AG04449 (cell line): ENCODE data around the gene ACOX2.

Experiments used
- CTCF ChIA-PET: fragments of 350-600 bp; formaldehyde crosslinking; extraction: SDS; loops from one replicate; lab custom pipeline; 2021; ENCODE audit warnings: antibody characterized with exemption; lab: Yijun Ruan, JAX
- POLR2A ChIA-PET: fragments of 400-600, 350-600 bp; formaldehyde crosslinking; extraction: SDS; loops from one replicate; lab custom pipeline; 2020; ENCODE audit warnings: antibody characterized with exemption, inconsistent platforms; lab: Yijun Ruan, JAX
- DNase-seq: peaks from one replicate; pipeline ENCODE4 v3.0.0-alpha.2; 2010; ENCODE audit warnings: low read depth, low spot score
- H3K4me3 ChIP-seq: 2 replicates; pipeline ENCODE4 v1.5.1; 2011; ENCODE audit warnings: low read depth, mild to moderate bottlenecking, control low read depth, low read length
- TF ChIP-seq, protein P1 (sequence below): IDR thresholded peaks from one replicate; pipeline ENCODE4 v1.5.1; 2011; ENCODE audit warnings: mild to moderate bottlenecking, moderate library complexity, low read length, control low read depth, inconsistent platforms; ENCODE audit not compliant: insufficient read depth; ENCODE audit errors: missing control alignments

Gene ACOX2

GRCh38 chr3:58580826-58581327 is 43.9 kb upstream of the ACOX2 start:
- ChIA-PET CTCF (interaction anchor here (13.7 to 24.4 kb wide), 2 partner anchors 13 to 53 kb away, joined by 160 to 646 read pairs; no protein-coding TSS in a partner anchor), POLR2A (no interaction called here)
- DNase-seq, result no peak
- no peak overlapping the region for H3K4me3 ChIP-seq
- TF ChIP-seq, protein P1, sequence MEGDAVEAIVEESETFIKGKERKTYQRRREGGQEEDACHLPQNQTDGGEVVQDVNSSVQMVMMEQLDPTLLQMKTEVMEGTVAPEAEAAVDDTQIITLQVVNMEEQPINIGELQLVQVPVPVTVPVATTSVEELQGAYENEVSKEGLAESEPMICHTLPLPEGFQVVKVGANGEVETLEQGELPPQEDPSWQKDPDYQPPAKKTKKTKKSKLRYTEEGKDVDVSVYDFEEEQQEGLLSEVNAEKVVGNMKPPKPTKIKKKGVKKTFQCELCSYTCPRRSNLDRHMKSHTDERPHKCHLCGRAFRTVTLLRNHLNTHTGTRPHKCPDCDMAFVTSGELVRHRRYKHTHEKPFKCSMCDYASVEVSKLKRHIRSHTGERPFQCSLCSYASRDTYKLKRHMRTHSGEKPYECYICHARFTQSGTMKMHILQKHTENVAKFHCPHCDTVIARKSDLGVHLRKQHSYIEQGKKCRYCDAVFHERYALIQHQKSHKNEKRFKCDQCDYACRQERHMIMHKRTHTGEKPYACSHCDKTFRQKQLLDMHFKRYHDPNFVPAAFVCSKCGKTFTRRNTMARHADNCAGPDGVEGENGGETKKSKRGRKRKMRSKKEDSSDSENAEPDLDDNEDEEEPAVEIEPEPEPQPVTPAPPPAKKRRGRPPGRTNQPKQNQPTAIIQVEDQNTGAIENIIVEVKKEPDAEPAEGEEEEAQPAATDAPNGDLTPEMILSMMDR, result no peak

- DNase-seq, result no peak
- TF ChIP-seq, protein P1, result no peak
Measured at GRCh38 chr3:58578873-58579272, 41.9 kb upstream of the ACOX2 start.

GRCh38 chr3:58577269-58577821 is 40.4 kb upstream of the ACOX2 start, which contains the start of gene FAM107A:
Gene FAM107A, minus strand, starts transcription at chr3:58577391. Its CDS starts 7,531 bp downstream, at chr3:58569860.
- ChIA-PET CTCF (interaction anchor here (1.2 to 24.4 kb wide), 4 partner anchors 9 to 57 kb away, joined by 3 to 646 read pairs (median 82); no protein-coding TSS in a partner anchor), POLR2A (no interaction called here)
- no peak within 1 kb of the TSS for H3K4me3 ChIP-seq
- no peak for DNase-seq
- TF ChIP-seq, protein P1, result peak; percentile 22

More at GRCh38 chr3:58578873-58579272, 41.9 kb upstream of the ACOX2 start:
- ChIA-PET CTCF (interaction anchor here (13.7 to 24.4 kb wide), 2 partner anchors 11 to 55 kb away, joined by 160 to 646 read pairs; no protein-coding TSS in a partner anchor), POLR2A (no interaction called here)
- H3K4me3 ChIP-seq, result no peak overlapping the region

DNA sequence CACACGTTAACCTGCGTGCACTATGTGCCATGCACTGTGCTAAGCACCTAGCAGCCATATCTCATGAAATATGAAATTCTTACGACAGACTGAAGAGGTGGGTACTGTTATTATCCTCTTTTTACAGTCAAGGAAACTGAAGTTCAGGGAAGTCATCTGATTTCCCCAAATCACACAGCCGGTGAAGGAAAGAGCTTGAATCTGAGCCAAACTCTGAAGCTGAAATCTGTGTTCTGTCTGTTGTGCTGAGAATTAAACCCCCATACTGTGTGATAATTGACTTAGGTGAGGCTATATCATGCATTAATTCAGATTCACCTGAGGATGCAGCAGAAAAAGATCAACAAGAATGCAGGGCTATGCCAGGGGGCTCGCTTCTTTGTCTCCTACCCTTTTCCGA is 39.7 kb upstream of the ACOX2 start:
- TF ChIP-seq, protein P1, result no peak
- ChIA-PET POLR2A (no interaction called here), CTCF (interaction anchor here (13.7 to 24.4 kb wide), 2 partner anchors 8 to 57 kb away, joined by 160 to 646 read pairs; no protein-coding TSS in a partner anchor)
- H3K4me3 ChIP-seq, result no peak overlapping the region
- no peak for DNase-seq

DNA sequence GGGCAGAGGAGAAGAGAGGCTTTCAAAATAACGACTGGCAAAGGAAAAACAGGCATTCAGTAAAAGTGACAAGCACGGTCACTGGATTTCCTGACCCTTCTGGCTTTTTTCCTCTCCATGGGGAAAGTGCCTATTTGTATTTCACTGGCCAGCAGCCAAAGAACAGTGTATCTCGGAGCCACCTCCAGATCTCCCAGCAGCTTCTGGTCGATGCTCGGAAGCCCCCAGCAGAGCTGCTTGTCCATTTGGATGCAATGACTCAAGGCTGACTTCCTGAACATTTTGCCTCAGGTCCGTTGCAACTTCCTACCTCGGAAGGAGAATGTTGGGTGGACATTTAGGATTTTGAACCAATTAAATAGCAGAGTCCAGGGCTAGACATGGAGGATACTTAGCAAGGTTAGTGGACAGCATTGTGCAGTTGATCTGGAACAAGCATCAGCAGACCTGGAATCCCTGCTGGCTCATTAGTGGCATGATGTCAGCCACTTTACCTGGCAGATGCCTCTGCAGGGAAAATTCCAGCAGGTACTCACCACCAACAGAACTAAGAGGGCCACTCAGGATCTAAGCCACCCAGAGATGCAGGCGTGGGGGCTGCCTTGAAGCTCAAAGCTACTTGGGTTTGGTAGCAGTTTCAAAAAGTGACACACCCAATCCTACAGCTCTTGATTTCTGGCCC is 39.1 kb upstream of the ACOX2 start:
- H3K4me3 ChIP-seq, result no peak overlapping the region
- TF ChIP-seq, protein P1, result no peak
- DNase-seq, result no peak
- ChIA-PET POLR2A (no interaction called here), CTCF (interaction anchor here (13.7 to 24.4 kb wide), 2 partner anchors 8 to 58 kb away, joined by 160 to 646 read pairs; no protein-coding TSS in a partner anchor)

DNA sequence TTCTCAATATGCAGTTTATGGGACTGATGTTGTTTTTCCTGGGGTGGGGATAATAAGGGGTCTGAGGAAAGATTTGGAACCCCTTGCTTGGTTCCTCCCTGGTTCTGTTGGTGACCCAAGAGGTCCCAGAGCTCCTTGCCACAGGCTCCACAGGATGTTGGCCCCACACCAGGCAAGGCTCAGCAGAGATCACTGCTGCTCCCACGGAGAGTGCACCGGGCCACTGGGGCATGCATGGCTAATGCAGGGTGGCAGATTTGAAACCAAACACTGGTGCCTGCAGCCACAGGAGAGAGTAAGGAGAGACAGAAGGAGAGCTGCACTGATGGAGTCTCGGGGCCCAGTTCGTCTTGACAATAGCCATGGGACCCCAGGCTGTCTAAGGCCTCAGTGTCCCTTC is 37.7 kb upstream of the ACOX2 start:
- no peak overlapping the region for H3K4me3 ChIP-seq
- ChIA-PET POLR2A (no interaction called here), CTCF (interaction anchor here (1.4 to 24.4 kb wide), 4 partner anchors 6 to 59 kb away, joined by 7 to 646 read pairs (median 86); no protein-coding TSS in a partner anchor)
- TF ChIP-seq, protein P1, result no peak
- no peak for DNase-seq
